ENCODE measurements around the gene NXF1.
"Not testable (repeated sequence)": the region's sequence is repeated elsewhere in the genome, so short reads cannot be mapped to it uniquely, and the experiment has no call there.

NXF1 gene

GRCh38 chr11:62782753-62783152 is 22.5 kb downstream of the NXF1 start:
- DNase-seq = no peak

GRCh38 chr11:62778441-62778840 is 26.8 kb downstream of the NXF1 start:
- no peak for DNase-seq

- no peak for DNase-seq
These were observed 27.9 kb downstream of the NXF1 start for GRCh38 chr11:62777389-62777788.

GRCh38 chr11:62775646-62776045 is 29.6 kb downstream of the NXF1 start:
- no peak for DNase-seq

- DNase-seq = no peak
These were observed 30.8 kb downstream of the NXF1 start for GRCh38 chr11:62774407-62774806.

GRCh38 chr11:62771144-62772021 is 33.9 kb downstream of the NXF1 start, which contains the start of gene TAF6L:
Gene TAF6L (plus strand): TSS chr11:62771396. CDS start chr11:62775784, 4,388 bp downstream.
- DNase-seq = peak; percentile 98 to 99

GRCh38 chr11:62770778-62771143 is 34.5 kb downstream of the NXF1 start:
- peak in 1 of 2 experiments; percentile 76 for DNase-seq

GRCh38 chr11:62760867-62761227 is 44.4 kb downstream of the NXF1 start:
- DNase-seq = peak in 1 of 2 experiments; percentile 22

GRCh38 chr11:62757846-62758788 is 47.1 kb downstream of the NXF1 start:
- no peak for DNase-seq

GRCh38 chr11:62755086-62755615 is 50.1 kb downstream of the NXF1 start:
- no peak for DNase-seq

GRCh38 chr11:62753736-62754603 is 51.3 kb downstream of the NXF1 start, which contains the start of gene ZBTB3:
Gene ZBTB3 (minus strand): TSS chr11:62754160. CDS start chr11:62753664, 496 bp downstream.
- DNase-seq = peak; percentile 100

GRCh38 chr11:62752994-62753735 is 52.1 kb downstream of the NXF1 start:
- no peak for DNase-seq

- no peak for DNase-seq
These were observed 53.0 kb downstream of the NXF1 start for GRCh38 chr11:62752177-62752785.

GRCh38 chr11:62749931-62750330 is 55.3 kb downstream of the NXF1 start:
- not testable (repeated sequence) for DNase-seq

GRCh38 chr11:62747475-62748160 is 57.6 kb downstream of the NXF1 start:
- DNase-seq = peak; percentile 82 to 90

All from NCI-H526 (cell line).